Esophagus muscularis mucosa (tissue), 3 donors: ENCODE results near the gene SSX7.
"Not testable (repeated sequence)": the region's sequence is repeated elsewhere in the genome, so short reads cannot be mapped to it uniquely, and the experiment has no call there.

ENCODE experiments used
- CTCF ChIP-seq, 3 experiments: fragments of 200-600 bp in 2 of 3; fragments of 450-650 bp in 1 of 3; sonication (generic) in 2 of 3; IDR thresholded peaks; one replicate each; pipeline ENCODE4 v1.5.1; 2017 to 2019; ENCODE audit warnings: antibody characterized with exemption in 3 of 3, mild to moderate bottlenecking in 2 of 3, moderate library complexity in 1 of 3
- POLR2A ChIP-seq: fragments of 450-650 bp; IDR thresholded peaks from one replicate; pipeline ENCODE4 v1.6.1; 2017; ENCODE audit warnings: antibody characterized with exemption, moderate library complexity, mild to moderate bottlenecking, low read depth
- POLR2AphosphoS5 ChIP-seq, 2 donors: sonication (generic); formaldehyde crosslinking; IDR thresholded peaks; one replicate each; pipeline ENCODE4 v1.6.1; 2017; ENCODE audit warnings: antibody characterized with exemption in 2 of 2

GRCh38 chrX:52654800-52655199, at the start of gene SSX7:
- TF ChIP-seq POLR2A; CTCF (IDR thresholded peaks at IDR 0.05); POLR2AphosphoS5 (IDR thresholded peaks at IDR 0.05): not testable (repeated sequence)
